Neural cell (in vitro differentiated cells): ENCODE results near the gene LYVE1.

ENCODE experiments used
- EP300 ChIP-seq: fragments of 450-650 bp; conservative IDR thresholded peaks from 2 replicates; pipeline ENCODE4 v1.6.1; 2014; ENCODE audit warnings: antibody characterized with exemption, mild to moderate bottlenecking, moderate library complexity; ENCODE audit not compliant: poor library complexity, severe bottlenecking
- EZH2 ChIP-seq: fragments of 200-600, 300-800 bp; shearing (Covaris generic), sonication (generic); IDR thresholded peaks from 2 replicates; pipeline ENCODE4 v1.6.1; 2014; ENCODE audit warnings: antibody characterized with exemption, low read length, borderline replicate concordance, mild to moderate bottlenecking; ENCODE audit not compliant: insufficient read depth, poor library complexity, severe bottlenecking
- MXI1 ChIP-seq: fragments of 450-650 bp; conservative IDR thresholded peaks from 2 replicates; pipeline ENCODE4 v1.6.1; 2014; ENCODE audit warnings: antibody characterized with exemption, mild to moderate bottlenecking; ENCODE audit not compliant: poor library complexity, severe bottlenecking
- POLR2AphosphoS5 ChIP-seq: IDR thresholded peaks from 2 replicates; pipeline ENCODE4 v1.6.1; 2012
- RAD21 ChIP-seq: fragments of 450-650 bp; conservative IDR thresholded peaks from 2 replicates; pipeline ENCODE4 v1.6.1; 2014; ENCODE audit warnings: antibody characterized with exemption, mild to moderate bottlenecking, moderate library complexity
- TF ChIP-seq, protein P1 (sequence below): fragments of 450-650 bp; IDR thresholded peaks from 2 replicates; pipeline ENCODE4 v1.5.1; 2014; ENCODE audit warnings: antibody characterized with exemption, mild to moderate bottlenecking, moderate library complexity; ENCODE audit not compliant: poor library complexity, severe bottlenecking

DNA sequence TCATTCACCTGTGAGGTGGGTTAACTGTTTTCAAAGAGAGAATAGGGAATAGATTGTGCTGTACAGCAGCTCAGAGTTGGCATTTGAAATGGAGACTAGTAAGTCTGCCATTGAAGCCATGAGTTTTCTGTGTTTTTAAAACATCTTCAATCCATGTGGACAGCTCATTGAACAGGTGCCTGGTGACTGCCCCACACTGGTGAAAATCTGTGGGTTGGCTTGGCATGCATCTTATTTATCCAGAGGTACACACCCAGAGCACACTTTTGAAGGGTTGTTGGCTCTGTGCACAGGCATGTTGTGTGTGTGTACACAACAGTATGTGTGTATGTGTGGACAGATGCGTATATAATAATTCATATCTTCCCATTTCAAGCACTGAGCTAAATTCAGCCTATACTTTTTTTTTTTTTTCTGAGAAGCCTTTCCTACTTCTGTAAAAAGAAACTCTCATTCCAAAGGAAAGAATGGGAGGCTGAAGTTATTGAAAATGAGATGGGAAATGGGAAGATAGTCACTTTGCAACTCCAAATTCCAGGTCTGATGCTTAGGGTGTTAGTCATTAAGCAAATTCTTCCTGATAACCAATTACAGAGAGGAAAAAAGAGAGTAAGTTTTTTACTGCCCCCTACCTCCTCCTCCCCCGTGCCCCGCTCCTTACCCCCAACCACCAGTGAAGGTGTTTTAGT, 7.0 kb upstream of the LYVE1 start:
- TF ChIP-seq, protein P1, sequence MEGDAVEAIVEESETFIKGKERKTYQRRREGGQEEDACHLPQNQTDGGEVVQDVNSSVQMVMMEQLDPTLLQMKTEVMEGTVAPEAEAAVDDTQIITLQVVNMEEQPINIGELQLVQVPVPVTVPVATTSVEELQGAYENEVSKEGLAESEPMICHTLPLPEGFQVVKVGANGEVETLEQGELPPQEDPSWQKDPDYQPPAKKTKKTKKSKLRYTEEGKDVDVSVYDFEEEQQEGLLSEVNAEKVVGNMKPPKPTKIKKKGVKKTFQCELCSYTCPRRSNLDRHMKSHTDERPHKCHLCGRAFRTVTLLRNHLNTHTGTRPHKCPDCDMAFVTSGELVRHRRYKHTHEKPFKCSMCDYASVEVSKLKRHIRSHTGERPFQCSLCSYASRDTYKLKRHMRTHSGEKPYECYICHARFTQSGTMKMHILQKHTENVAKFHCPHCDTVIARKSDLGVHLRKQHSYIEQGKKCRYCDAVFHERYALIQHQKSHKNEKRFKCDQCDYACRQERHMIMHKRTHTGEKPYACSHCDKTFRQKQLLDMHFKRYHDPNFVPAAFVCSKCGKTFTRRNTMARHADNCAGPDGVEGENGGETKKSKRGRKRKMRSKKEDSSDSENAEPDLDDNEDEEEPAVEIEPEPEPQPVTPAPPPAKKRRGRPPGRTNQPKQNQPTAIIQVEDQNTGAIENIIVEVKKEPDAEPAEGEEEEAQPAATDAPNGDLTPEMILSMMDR: no peak
- no peak for TF ChIP-seq MXI1
- TF ChIP-seq EZH2: no peak
- no peak for TF ChIP-seq EP300
- no peak for TF ChIP-seq POLR2AphosphoS5
- no peak for TF ChIP-seq RAD21
